ENCODE measurements around the gene JAM3.

- TF ChIP-seq EZH2phosphoT487 (IDR thresholded peaks at IDR 0.05; ENCODE audit: insufficient read depth, low read depth) (no peak), EZH2 (IDR thresholded peaks at IDR 0.05; ENCODE audit: insufficient read depth, poor library complexity, severe bottlenecking) (no peak)
These were observed 22.0 kb upstream of the JAM3 start for GRCh38 chr11:134046681-134047449.
